Mammary epithelial cell (primary cell): ENCODE measurements around the gene INHBB.

Experiments
- EZH2 ChIP-seq: IDR thresholded peaks from 2 replicates; pipeline ENCODE4 v1.6.1; 2012; ENCODE audit warnings: low read length, inconsistent platforms, borderline replicate concordance
- TF ChIP-seq, protein P1 (sequence below), 2 donors: IDR thresholded peaks in 1 of 2; conservative IDR thresholded peaks in 1 of 2; 2 replicates each; pipeline ENCODE4 v1.5.1; 2011 to 2012; ENCODE audit warnings: inconsistent platforms in 2 of 2, low read length in 2 of 2, mild to moderate bottlenecking in 2 of 2, control low read depth in 1 of 2, low read depth in 1 of 2; ENCODE audit not compliant: insufficient read depth in 1 of 2; ENCODE audit errors: extremely low read depth in 1 of 2

DNA sequence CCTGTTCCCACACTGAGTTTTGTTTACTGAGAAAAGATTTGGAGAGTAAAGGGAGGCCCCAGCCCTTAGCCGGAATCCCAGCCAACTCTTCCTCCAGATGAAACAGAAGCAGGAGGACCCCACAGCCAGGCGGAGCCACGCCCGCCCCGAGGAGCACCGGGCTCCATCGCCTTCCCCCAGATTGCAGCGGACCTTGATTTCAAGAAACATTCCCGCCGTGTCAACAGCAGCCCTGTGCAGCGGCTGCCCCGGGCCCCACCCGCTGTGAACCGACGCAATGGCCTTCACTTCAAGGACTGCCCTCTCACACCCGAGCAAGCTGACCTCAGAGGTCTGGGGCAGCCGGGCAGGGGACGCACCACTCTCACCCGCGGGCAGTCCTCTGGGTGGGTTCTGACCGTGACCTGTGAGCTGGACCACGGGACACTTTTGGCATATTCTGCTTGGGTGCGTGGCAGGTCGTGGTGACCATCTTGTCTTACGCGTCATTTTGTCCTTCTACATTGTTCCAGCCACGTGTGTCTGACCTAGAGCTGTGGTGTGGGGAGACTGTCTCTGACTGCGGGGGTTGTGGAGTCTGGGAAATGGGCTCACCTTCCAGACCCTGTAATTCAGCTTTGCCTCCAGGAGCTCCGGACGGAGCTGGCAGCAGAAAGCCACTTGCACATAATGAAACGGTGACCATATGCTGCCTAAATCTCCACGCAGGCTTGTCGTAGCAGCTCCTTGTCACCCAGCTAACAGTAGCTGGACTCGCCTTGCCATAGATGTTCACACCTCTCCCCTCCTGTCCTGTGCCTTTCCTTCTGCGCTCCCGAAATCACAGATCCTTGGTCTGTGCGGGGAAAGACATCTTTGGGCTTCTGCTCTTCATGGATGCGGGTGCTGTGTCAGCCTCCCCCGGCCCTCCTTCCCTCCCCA lies 32.0 kb upstream of the INHBB start:
- TF ChIP-seq EZH2, result no peak
- TF ChIP-seq, protein P1, sequence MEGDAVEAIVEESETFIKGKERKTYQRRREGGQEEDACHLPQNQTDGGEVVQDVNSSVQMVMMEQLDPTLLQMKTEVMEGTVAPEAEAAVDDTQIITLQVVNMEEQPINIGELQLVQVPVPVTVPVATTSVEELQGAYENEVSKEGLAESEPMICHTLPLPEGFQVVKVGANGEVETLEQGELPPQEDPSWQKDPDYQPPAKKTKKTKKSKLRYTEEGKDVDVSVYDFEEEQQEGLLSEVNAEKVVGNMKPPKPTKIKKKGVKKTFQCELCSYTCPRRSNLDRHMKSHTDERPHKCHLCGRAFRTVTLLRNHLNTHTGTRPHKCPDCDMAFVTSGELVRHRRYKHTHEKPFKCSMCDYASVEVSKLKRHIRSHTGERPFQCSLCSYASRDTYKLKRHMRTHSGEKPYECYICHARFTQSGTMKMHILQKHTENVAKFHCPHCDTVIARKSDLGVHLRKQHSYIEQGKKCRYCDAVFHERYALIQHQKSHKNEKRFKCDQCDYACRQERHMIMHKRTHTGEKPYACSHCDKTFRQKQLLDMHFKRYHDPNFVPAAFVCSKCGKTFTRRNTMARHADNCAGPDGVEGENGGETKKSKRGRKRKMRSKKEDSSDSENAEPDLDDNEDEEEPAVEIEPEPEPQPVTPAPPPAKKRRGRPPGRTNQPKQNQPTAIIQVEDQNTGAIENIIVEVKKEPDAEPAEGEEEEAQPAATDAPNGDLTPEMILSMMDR (conservative IDR thresholded peaks at IDR 0.05 in 1 of 2, IDR thresholded peaks at IDR 0.05 in 1 of 2; ENCODE audit: extremely low read depth in 1 of 2, insufficient read depth in 1 of 2, low read depth in 1 of 2, low read length in 2 of 2), result no peak
